8988T (cell line): Measurements from ENCODE around the gene FAM83F.
A peak's percentile ranks its signal among the peaks of the same experiment; 100 is the strongest.

Source experiments
- DNase-seq: peaks from one replicate; pipeline ENCODE4 v3.0.0; 2011

FAM83F gene

GRCh38 chr22:40039482-40040115, 44.8 kb downstream of the FAM83F start:
- DNase-seq, result no peak

DNA sequence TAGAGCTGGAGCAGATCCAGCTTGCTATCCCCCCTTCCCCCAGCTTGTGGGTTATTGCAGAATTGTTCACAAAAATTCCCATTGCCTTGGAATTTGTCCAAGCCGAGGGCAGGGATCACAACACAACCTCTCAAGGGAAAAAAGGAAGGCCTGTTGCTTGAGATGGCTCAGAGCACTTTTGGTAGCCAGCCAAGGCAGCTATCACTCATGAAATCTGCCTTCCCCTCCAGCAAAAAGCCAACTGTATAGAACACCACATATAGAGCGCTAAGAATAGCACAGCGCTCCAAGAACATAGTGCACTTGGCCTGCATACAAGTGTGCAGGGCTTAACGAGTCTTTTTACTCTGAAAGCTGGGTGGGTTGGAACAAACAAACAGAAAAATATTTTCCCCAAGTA, 46.2 kb downstream of the FAM83F start:
- no peak for DNase-seq

DNA sequence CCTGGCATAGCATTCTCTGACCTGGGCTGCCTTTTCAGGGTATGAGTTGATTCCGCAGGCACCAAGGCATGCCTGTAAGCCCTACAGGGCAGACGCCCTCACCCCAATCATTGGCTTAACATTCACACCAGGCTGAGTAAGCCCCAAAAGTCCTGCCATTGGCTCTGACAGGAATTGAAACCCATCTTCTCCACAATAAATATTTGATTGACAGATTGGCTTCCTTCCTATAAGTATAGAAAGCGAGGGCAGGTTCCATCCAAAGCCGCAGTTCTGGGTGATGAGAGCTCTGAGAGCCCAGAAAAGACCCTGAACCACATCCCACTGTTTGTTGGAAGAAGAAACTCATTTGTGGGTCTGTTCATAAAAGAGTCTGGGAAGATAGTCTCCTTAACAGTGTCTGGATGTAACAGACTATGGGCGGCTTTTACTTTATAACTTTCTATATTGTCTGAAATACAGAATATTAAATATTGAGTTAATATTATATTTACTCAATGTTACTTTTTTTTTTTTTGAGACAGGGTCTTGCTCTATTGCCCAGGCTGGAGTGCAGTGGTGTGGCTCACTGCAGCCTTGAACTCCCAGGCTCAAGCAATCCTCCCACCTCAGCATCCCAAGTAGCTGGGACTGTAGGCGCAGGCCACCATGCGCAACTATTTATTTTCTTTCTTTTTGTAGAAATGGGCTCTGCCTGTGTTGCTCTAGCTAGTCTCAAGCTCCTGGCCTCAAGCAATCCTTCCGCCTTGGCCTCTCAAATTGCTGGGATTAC, 46.8 kb downstream of the FAM83F start:
- no peak for DNase-seq

GRCh38 chr22:40042312-40042711, 47.6 kb downstream of the FAM83F start:
- no peak for DNase-seq

DNA sequence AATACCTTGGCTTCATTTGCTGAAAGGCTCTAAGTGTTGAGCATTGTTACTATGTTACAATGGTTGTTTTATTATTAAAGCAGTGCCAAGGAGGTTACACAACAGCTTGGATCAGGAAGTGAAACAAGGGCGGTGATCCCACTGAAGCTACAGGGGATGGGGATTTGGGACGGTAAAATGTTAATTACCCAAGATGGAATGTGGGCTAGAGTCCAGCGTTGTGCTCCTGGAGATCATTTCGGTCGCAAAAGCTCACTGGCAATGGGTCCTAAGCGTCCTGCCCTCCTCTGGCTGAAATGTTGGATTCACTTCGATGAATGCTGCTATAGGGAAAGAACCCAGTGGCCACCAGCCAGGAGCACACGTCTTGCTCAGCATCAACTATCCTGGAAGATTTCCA, 48.3 kb downstream of the FAM83F start:
- no peak for DNase-seq

- no peak for DNase-seq
These were observed 49.0 kb downstream of the FAM83F start for GRCh38 chr22:40043793-40044101.

- peak; percentile 85 for DNase-seq
These were observed 49.5 kb downstream of the FAM83F start for GRCh38 chr22:40044102-40044869.

GRCh38 chr22:40044870-40045834, 50.4 kb downstream of the FAM83F start:
- DNase-seq, result peak; percentile 68

DNA sequence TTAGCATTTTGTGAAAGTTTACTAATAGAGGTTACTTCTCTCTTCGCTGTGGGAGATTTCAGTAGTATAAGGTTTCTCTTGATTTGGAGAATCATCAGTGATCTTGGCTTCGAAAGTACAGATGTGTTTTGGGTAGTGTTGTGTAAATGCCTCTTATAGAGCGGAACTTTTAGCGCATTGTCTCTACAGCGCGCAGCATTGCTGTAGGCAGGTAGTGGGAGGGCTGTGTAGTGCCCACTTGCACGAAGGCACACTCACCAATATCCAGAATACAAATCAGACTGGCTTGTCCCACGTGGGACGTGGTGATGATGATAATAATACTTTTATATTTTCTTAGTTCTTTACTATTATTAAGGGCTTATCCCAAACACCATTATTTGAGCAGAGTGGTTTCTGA, 51.4 kb downstream of the FAM83F start:
- no peak for DNase-seq

- DNase-seq, result no peak
These were observed 55.5 kb downstream of the FAM83F start for GRCh38 chr22:40050258-40050657.

DNA sequence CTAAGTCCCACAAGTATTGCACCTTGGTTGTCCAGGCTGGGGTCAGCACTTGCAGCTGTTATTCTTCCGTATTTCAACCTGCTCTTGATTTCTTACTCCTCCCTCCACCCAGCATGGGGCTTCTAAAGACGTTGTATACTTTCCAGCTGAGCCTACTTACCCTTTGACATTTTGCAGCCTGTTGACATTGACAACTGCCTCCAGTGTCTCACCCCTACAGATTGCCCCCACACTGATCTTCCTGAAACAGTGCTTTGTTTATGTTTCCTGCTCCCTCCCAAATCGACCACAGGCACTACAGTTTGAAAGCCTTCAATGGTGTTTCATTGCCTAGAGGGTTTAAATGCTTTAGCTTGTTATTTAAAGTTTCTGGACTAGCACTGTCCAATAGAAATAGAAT, 56.6 kb downstream of the FAM83F start:
- no peak for DNase-seq

DNA sequence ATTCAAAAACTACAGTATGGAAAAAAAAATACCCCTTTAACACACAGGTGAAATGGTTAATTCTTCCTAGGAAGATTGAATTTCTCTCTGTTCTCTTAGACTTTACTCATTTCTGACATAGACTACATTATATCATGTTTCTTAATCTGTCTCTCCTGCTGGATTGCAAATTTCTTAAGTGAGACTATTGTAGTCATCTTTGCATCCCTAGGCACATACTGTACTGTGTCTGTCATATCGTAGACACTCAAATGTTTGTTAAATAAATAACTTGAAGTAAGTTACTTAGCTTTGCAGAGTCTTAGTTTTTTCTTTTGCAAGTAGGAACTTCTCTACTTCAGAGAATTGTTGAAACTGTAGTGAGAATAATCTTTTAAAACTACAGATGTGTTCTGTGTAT, 58.7 kb downstream of the FAM83F start:
- no peak for DNase-seq

GRCh38 chr22:40054486-40054885, 59.7 kb downstream of the FAM83F start:
- DNase-seq, result no peak

DNA sequence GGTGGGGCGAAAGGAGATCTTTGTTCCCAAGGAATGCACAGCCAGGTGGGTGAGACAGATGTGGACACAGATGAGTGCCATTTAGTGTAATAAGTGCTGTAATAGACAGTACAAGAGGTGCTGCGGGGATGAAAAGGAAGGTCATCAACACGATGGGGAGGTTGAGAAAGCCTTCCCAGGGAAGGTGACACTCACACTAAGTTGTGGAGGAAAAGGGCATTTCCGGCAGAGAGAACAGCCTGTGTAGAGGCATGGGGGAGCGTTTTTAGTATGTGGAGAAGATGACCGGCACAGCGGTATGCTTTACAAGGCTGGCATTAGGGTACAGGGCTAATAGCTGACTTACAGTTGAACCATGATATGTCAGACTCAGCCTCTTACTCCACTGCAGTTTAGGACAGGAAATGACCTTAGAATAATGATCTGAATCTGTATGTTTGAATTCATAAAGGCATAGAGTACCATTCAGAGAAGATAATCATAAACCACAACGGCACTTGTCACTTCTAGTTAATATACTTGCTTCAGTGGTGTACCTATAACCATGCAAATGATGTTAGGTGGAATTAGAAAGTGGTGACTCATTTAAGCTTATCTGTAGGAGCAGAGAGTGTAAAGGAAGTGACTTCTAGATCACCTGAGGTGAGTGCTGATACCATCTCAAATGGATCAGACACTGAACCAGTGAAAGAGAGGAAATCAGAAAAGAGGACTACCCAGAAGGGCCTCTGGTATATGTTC, 60.6 kb downstream of the FAM83F start:
- DNase-seq, result no peak

DNA sequence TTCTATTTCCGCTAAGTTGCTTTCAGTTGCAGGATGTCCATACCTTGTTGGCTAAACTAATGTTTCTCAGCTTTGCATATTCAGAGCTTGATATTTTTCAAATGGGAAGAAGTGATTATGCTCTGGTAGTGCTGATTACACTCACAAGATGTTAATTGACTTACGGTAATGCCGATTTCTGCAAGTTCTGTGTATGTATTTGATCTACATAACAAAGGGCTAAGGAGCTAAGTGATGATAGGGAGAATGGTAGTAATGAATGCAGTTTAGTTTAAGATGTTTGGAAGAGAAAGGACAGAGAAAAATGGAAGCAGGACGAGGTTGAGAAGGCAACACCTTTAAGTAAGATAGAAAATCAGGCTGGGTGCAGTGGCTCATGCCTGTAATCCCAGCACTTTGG, 61.4 kb downstream of the FAM83F start:
- no peak for DNase-seq

DNA sequence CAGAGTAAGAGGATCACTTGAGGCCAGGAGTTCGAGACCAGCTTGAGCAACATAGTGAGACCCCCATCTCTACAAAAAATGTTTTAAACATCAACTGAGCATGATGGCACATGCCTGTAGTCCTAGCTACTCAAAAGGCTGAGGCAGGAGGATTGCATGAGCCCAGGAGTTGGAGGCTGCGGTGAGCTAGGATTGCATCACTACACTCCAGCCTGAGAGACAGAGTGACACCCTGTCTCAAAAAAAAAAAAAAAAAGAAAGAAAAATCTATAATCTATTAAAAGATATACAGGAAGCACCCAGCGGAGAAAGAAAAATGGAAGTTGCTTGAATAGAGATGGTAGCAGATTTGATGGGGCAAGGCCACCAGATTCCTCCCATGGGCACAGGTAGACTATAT, 61.8 kb downstream of the FAM83F start:
- DNase-seq, result no peak

- no peak for DNase-seq
These were observed 62.9 kb downstream of the FAM83F start for GRCh38 chr22:40057652-40058051.

GRCh38 chr22:40058265-40058664, 63.5 kb downstream of the FAM83F start:
- DNase-seq, result no peak

DNA sequence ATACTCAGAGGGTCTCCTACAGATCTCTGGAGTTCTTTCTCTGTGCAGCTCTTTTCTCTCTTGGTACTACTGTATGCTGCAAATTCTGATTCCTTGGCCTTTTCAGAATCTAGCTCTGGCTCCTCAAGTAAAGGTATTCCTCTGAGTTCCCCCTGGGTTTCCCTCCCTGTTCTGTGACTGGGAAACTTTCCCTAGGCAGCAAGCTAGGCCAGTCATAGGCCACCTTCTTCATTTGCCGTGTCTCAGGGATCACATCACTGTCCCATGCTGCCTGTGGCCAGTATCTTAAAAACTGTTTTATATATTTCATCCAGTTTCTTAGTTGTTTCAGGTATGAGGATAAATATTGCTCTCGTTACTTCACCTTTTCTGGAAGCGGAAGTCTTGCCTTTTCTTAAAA, 71.2 kb downstream of the FAM83F start:
- DNase-seq, result no peak

DNA sequence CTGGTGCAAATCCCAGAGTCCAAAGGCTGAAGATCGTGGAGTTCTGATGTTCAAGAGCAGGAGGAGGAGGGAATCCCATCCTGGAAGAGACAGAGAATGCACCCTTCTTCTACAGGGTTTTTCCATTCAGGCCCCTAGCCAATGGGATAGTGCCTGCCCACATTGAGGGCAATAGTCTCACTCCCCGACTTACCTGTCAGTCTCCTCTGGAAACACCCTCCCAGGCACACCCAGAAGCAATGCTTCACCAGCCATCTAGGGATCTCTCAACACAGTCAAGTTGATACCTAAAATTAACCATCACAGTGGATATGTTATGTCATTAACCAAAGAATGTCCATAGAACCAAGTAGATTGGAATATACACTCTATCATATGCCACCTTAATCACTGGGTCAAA, 72.9 kb downstream of the FAM83F start:
- no peak for DNase-seq

DNA sequence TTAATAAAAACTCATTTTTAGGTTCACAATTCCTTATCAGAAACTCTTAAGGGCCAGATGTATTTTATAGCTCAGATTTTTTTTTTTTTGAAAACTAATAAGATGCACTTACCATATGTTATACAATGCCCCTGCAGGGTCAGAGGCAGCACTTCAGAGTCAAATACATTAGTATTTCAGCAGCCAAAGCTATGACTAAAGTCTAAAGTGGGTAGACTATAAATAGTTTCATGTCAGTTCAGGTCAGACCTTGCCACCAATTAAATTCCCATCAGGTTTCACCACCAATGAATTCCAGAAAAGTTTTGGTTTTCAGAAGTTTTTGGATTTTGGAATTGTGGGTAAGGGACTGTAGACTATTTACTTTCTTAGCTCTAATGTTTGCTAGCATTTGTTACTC, 75.9 kb downstream of the FAM83F start:
- no peak for DNase-seq

GRCh38 chr22:40071720-40072119, 77.0 kb downstream of the FAM83F start:
- DNase-seq, result no peak
